Breast epithelium (tissue), 3 donors: Measurements from ENCODE around the gene NUPR2.
"Not testable (repeated sequence)": the region's sequence is repeated elsewhere in the genome, so short reads cannot be mapped to it uniquely, and the experiment has no call there.

Experiments used
- POLR2A ChIP-seq: fragments of 450-650 bp; IDR thresholded peaks from one replicate; pipeline ENCODE4 v1.6.1; 2016; ENCODE audit warnings: antibody characterized with exemption, mild to moderate bottlenecking, moderate library complexity
- POLR2AphosphoS5 ChIP-seq, 3 donors: sonication (generic); formaldehyde crosslinking; IDR thresholded peaks; one replicate each; pipeline ENCODE4 v1.6.1; 2017; ENCODE audit warnings: antibody characterized with exemption in 3 of 3
- TF ChIP-seq, protein P1 (sequence below), 3 donors: fragments of 450-650 bp; IDR thresholded peaks; one replicate each; pipeline ENCODE4 v1.5.1; 2016 to 2017; ENCODE audit warnings: antibody characterized with exemption in 3 of 3, mild to moderate bottlenecking in 3 of 3, moderate library complexity in 3 of 3

DNA sequence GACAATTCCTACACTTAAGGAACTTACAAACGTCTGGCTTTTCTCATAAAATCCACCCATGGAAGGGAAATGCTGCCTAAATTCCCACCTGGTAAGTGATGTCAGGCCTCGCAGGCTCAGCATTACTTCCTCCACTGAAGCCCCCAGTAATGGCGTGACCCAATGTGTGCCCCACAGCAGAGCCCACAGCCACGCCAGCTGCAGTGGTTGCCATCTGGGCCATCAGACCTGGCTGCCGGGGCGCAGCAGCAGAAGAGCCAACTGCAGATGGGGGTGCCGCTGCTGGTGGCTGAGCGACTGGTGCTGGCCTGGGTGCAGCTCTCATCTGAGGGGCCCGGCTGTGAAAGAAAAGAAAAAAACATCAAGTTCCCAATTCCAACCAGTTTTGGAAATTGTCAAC lies 12.1 kb downstream of the NUPR2 start:
- TF ChIP-seq POLR2A; POLR2AphosphoS5 (IDR thresholded peaks at IDR 0.05): not testable (repeated sequence)
- TF ChIP-seq, protein P1, sequence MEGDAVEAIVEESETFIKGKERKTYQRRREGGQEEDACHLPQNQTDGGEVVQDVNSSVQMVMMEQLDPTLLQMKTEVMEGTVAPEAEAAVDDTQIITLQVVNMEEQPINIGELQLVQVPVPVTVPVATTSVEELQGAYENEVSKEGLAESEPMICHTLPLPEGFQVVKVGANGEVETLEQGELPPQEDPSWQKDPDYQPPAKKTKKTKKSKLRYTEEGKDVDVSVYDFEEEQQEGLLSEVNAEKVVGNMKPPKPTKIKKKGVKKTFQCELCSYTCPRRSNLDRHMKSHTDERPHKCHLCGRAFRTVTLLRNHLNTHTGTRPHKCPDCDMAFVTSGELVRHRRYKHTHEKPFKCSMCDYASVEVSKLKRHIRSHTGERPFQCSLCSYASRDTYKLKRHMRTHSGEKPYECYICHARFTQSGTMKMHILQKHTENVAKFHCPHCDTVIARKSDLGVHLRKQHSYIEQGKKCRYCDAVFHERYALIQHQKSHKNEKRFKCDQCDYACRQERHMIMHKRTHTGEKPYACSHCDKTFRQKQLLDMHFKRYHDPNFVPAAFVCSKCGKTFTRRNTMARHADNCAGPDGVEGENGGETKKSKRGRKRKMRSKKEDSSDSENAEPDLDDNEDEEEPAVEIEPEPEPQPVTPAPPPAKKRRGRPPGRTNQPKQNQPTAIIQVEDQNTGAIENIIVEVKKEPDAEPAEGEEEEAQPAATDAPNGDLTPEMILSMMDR (IDR thresholded peaks at IDR 0.05), result not testable (repeated sequence)
